Measurements from ENCODE around the gene DENND1A. TPM values are rescaled to one million over a fixed set of nuclear protein-coding genes. Genes with fewer than 3 reads are reported as not detected.

Gene DENND1A
- total RNA-seq, 1 donor: 35.6 TPM

DNA sequence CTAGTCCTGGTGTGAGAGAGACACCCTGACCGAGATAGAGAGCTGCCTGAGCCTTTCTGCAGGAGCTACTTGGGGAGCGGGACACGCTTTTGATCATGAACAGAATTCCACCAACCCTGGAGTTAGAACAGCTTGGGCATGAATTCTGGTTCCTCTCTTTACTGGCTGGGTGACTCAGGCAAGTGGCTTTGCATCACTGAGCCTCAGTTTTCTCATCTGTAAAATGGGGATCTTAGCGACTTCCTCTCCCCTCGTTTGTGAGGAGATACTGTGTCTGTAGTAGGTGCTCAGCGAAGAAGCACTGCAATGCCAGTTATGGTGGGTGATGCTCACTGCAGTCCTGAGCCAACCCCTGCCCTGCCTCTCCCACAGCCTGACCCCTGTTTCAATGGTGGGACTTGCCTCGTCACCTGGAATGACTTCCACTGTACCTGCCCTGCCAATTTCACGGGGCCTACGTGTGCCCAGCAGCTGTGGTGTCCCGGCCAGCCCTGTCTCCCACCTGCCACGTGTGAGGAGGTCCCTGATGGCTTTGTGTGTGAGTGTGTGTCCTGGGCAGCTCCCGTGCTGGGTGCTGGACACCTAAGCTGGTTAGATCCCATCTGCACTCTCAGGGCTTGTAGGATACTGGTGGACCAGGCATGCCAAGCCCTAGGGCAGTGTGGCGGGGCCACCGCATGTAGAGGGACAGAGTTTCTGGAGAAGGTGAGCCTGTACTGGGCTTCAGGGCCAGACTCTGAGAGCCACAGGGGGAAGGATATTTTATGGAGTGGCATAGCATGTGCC, 557.9 kb downstream of the DENND1A start:
- Histone ChIP-seq H3K4me3 (ENCODE audit: low read length) (no peak overlapping the region), H3K27me3 (ENCODE audit: insufficient read depth, low read length) (peaks cover 22% of the 10 kb centered on the region), H3K9me3 (ENCODE audit: low read depth, low read length) (no peaks in the 10 kb centered on the region), H3K4me1 (ENCODE audit: insufficient read depth, low read length) (no peaks in the 10 kb centered on the region)

DNA sequence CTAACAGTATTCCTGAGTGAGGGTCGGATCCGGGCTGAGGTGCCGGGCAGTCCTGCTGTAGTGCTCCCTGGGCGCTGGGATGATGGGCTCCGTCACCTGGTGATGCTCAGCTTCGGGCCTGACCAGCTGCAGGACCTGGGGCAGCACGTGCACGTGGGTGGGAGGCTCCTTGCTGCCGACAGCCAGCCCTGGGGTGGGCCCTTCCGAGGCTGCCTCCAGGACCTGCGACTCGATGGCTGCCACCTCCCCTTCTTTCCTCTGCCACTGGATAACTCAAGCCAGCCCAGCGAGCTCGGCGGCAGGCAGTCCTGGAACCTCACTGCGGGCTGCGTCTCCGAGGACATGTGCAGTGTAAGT, 558.7 kb downstream of the DENND1A start:
- Histone ChIP-seq H3K4me3 (ENCODE audit: low read length) (no peak overlapping the region), H3K27me3 (ENCODE audit: insufficient read depth, low read length) (peaks cover 22% of the 10 kb centered on the region), H3K9me3 (ENCODE audit: low read depth, low read length) (no peaks in the 10 kb centered on the region), H3K4me1 (ENCODE audit: insufficient read depth, low read length) (no peaks in the 10 kb centered on the region)

DNA sequence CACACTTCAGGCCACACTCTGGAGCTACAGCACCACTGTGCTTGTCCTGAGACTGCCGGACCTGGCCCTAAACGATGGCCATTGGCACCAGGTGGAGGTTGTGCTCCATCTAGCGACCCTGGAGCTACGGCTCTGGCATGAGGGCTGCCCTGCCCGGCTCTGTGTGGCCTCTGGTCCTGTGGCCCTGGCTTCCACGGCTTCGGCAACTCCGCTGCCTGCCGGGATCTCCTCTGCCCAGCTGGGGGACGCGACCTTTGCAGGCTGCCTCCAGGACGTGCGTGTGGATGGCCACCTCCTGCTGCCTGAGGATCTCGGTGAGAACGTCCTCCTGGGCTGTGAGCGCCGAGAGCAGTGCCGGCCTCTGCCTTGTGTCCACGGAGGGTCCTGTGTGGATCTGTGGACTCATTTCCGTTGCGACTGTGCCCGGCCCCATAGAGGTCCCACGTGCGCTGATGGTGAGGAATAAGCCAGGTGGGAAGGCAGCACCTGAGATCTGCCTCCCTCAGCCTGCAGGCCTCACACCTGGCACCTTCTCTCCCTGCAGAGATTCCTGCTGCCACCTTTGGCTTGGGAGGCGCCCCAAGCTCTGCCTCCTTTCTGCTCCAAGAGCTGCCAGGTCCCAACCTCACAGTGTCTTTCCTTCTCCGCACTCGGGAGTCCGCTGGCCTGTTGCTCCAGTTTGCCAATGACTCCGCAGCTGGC, 559.2 kb downstream of the DENND1A start:
- no peaks in the 10 kb centered on the region for H3K4me1 ChIP-seq (ENCODE audit: insufficient read depth, low read length)
- no peak overlapping the region for H3K4me3 ChIP-seq (ENCODE audit: low read length)
- H3K27me3 ChIP-seq (ENCODE audit: insufficient read depth, low read length): peaks cover 22% of the 10 kb centered on the region
- H3K9me3 ChIP-seq (ENCODE audit: low read depth, low read length): no peaks in the 10 kb centered on the region

DNA sequence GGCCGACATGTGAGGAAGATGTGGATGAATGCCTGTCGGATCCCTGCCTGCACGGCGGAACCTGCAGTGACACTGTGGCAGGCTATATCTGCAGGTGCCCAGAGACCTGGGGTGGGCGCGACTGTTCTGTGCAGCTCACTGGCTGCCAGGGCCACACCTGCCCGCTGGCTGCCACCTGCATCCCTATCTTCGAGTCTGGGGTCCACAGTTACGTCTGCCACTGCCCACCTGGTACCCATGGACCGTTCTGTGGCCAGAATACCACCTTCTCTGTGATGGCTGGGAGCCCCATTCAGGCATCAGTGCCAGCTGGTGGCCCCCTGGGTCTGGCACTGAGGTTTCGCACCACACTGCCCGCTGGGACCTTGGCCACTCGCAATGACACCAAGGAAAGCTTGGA, 559.8 kb downstream of the DENND1A start:
- Histone ChIP-seq H3K4me3 (ENCODE audit: low read length) (no peak overlapping the region), H3K9me3 (ENCODE audit: low read depth, low read length) (no peaks in the 10 kb centered on the region), H3K27me3 (ENCODE audit: insufficient read depth, low read length) (peaks cover 22% of the 10 kb centered on the region), H3K4me1 (ENCODE audit: insufficient read depth, low read length) (no peaks in the 10 kb centered on the region)

DNA sequence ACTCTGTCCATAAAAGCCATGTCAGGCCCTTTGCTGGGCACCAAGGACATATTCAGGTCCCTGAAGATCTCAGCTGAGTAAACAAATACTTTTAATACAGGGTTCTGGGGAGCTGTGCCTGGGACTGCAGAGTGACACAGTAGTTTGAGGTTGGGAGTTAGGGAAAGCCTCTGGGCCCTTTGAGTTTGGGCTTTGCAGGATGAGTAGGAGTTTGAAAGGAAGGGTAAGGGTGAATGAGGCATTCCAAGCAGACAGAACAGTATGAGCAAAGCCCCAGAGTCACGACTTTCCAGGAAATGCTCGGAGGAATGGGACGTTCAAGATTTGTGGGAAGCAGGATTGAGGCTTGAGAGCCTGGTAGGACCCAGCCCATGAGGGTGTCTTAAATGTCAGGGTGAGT, 560.6 kb downstream of the DENND1A start:
- H3K9me3 ChIP-seq (ENCODE audit: low read depth, low read length): no peaks in the 10 kb centered on the region
- no peak overlapping the region for H3K4me3 ChIP-seq (ENCODE audit: low read length)
- H3K4me1 ChIP-seq (ENCODE audit: insufficient read depth, low read length): no peaks in the 10 kb centered on the region
- H3K27me3 ChIP-seq (ENCODE audit: insufficient read depth, low read length): peaks cover 15% of the 10 kb centered on the region

DNA sequence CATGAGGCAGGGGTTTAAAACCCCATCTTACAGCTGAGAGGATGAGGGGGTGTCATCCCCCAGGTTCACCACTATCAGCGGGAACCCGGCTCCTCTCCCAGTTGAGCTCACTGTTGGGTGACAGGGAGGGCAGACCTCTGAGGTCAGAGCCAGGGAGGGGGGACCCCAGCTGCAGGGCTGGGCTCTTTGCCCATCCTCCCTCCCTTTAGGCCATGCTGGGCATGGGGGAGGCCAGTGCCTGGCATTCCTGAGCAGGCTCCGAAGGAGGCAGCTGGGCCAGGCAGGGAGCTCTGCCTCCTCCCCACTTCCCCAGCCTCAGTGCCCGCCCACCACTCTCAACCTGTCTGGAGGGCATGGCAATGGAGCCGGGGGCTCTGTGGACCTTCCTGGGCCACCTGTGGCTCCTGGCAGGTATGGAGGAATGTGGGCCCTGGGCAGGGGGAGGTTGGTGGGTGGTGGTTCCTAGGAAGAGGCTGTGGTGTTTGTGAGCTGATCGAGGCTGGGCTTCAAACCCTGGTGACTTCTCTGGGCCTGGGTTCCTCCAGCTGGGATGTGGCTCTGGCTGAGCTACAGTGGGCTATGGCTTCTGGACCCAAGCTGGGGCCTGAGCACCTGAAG, 561.3 kb downstream of the DENND1A start:
- no peaks in the 10 kb centered on the region for H3K9me3 ChIP-seq (ENCODE audit: low read depth, low read length)
- peaks cover 10% of the 10 kb centered on the region for H3K27me3 ChIP-seq (ENCODE audit: insufficient read depth, low read length)
- H3K4me1 ChIP-seq (ENCODE audit: insufficient read depth, low read length): no peaks in the 10 kb centered on the region
- H3K4me3 ChIP-seq (ENCODE audit: low read length): no peak overlapping the region

DNA sequence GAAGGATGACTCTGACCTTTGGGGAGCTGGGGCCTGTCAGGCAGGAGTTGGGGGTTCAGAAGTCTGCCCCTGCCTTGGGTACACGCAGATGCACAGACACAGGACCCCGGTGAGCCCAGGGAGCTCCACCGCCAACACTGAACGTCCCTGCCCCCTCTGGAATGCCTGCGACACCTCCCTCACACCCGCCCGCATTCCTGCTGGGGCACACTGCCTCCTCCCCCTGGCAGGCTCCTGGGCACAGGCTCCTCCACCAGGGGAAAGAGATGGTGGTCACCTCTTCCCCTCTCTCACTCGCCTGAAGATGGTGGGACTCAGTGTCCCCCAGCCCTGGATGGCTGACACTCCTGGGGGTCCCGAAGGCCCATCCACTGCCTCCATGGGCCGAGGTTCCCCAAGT, 561.9 kb downstream of the DENND1A start:
- Histone ChIP-seq H3K9me3 (ENCODE audit: low read depth, low read length) (no peaks in the 10 kb centered on the region), H3K27me3 (ENCODE audit: insufficient read depth, low read length) (peaks cover 10% of the 10 kb centered on the region), H3K4me1 (ENCODE audit: insufficient read depth, low read length) (no peaks in the 10 kb centered on the region), H3K4me3 (ENCODE audit: low read length) (no peak overlapping the region)

DNA sequence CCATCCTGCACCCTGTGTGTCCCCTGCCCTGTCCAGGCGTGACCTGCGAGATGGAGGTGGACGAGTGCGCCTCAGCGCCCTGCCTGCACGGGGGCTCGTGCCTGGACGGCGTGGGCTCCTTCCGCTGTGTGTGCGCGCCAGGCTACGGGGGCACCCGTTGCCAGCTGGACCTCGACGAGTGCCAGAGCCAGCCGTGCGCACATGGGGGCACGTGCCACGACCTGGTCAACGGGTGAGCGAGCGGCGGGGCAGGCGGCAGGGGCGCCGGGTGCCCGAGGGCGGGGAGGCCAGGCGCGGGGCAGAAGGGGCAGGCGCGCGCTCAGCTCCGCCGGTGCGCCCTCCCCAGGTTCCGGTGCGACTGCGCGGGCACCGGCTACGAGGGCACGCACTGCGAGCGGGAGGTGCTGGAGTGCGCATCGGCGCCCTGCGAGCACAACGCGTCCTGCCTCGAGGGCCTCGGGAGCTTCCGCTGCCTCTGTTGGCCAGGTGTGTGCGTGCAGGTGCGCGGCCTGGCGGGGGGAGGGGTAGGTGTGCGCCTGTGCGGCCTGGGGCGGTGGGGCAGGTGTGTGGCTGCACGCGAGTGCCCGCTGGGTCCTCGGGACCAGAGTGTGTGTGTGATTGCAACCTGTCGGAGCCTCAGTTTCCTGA, 563.9 kb downstream of the DENND1A start:
- Histone ChIP-seq H3K9me3 (ENCODE audit: low read depth, low read length) (no peaks in the 10 kb centered on the region), H3K27me3 (ENCODE audit: insufficient read depth, low read length) (no peaks in the 10 kb centered on the region), H3K4me1 (ENCODE audit: insufficient read depth, low read length) (no peaks in the 10 kb centered on the region), H3K4me3 (ENCODE audit: low read length) (no peak overlapping the region)

DNA sequence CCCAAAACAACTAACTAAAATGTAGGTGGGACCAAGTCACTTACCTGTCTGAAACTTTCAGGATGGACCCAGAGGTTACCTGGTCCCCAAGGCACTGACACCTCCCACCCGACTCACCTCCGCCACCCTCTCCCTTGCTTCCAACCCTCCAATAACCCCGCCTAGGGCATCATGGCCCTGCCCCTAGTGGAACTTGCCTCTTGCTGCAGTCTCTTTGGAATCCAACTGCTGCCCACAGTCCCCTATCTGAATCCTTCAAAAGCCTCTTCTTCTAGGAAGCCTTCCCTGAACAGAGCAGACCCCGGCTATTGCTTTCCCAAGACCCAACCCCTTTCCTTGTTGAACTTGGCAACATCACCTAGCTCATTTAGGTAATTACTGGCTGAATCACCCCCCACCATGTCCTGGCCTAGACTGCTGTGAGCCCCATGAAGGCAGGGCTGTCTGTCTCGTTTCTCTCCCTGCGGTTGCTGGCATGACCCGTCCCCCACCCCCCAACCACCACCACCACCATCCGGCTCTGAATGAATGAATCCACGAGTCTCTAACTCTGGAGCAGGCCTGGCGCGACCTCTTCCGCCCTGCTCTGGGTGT, 564.5 kb downstream of the DENND1A start:
- H3K4me3 ChIP-seq (ENCODE audit: low read length): no peak overlapping the region
- no peaks in the 10 kb centered on the region for H3K9me3 ChIP-seq (ENCODE audit: low read depth, low read length)
- no peaks in the 10 kb centered on the region for H3K4me1 ChIP-seq (ENCODE audit: insufficient read depth, low read length)
- no peaks in the 10 kb centered on the region for H3K27me3 ChIP-seq (ENCODE audit: insufficient read depth, low read length)

DNA sequence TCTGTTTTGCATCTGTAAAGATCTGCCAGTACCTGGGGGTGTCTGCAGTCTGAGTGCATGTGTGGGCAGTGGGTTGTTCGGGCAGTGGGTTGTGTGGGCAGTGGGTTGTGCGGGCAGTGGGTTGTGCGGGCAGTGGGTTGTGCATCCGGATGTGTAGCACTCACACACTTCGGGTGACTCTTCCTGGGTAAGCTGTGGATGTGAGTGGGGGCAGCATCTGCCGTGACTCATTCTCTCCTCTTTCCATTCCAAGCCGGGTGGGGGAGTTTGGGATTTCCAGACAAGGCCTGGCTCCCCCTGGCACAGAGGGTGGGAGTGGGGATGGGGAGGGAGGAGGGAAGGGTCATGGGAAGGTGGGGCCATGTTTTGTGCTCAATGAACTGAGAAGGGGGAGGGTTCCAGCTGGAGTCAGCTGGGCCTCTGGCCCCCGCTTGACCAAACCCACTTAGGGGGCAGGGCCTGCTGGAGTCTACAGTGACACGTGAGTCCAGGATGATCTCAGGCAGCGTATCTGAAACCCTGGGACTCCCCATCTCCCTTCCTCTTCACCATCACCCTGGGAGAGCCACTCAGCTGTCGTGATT, 565.6 kb downstream of the DENND1A start:
- Histone ChIP-seq H3K27me3 (ENCODE audit: insufficient read depth, low read length) (no peaks in the 10 kb centered on the region), H3K9me3 (ENCODE audit: low read depth, low read length) (no peaks in the 10 kb centered on the region), H3K4me3 (ENCODE audit: low read length) (no peak overlapping the region), H3K4me1 (ENCODE audit: insufficient read depth, low read length) (no peaks in the 10 kb centered on the region)

DNA sequence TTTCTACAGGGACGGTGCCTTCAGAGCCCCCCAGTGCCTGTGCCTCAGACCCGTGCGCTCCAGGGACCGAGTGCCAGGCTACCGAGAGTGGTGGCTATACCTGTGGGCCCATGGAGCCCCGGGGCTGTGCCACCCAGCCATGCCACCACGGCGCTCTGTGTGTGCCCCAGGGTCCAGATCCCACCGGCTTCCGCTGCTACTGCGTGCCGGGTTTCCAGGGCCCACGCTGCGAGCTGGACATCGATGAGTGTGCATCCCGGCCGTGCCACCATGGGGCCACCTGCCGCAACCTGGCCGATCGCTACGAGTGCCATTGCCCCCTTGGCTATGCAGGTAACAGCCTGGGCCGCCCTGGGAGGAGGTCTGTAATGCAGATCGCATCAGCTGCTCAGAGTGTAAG, 567.1 kb downstream of the DENND1A start:
- peaks cover 4% of the 10 kb centered on the region for H3K4me1 ChIP-seq (ENCODE audit: insufficient read depth, low read length)
- H3K9me3 ChIP-seq (ENCODE audit: low read depth, low read length): no peaks in the 10 kb centered on the region
- no peaks in the 10 kb centered on the region for H3K27me3 ChIP-seq (ENCODE audit: insufficient read depth, low read length)
- no peak overlapping the region for H3K4me3 ChIP-seq (ENCODE audit: low read length)

DNA sequence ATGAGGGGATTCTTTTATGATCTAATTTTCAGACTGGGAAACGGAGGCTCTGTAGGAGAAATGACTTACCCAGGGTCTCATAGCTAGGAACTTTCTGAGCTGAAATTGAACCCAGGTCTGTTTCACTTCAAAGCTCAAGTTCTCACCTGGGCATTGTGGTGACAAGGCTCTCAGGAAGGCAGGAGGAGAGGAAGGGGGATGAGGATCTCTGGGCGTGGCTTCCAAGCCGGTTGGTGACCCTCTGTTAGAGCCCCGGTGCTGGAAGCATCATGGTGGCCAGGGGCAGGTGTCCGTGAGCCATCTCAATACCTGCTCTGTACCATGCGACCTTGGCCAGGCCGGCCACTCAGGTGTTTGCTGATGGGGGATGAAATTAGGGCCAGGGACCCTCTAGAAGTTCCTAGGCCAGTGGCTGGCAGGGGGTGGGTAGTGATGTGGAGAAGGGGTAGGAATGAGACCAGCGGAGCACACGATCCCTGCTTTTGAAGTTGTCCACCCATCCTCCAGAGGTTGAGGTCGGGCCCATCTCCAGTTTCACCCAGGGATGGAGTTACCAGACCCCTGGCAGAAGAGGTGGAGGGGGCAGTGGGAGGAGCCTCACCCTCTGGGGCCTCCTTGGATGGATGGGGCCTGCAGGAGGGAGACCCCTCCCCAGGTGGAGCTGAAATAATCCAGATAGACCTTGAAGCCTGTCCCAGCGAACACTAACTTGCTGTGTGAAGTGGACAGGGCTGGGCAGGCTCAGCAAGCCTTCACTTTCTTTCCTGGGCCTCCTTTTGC, 568.0 kb downstream of the DENND1A start:
- Histone ChIP-seq H3K9me3 (ENCODE audit: low read depth, low read length) (no peaks in the 10 kb centered on the region), H3K27me3 (ENCODE audit: insufficient read depth, low read length) (no peaks in the 10 kb centered on the region), H3K4me1 (ENCODE audit: insufficient read depth, low read length) (peaks cover 4% of the 10 kb centered on the region), H3K4me3 (ENCODE audit: low read length) (no peak overlapping the region)

DNA sequence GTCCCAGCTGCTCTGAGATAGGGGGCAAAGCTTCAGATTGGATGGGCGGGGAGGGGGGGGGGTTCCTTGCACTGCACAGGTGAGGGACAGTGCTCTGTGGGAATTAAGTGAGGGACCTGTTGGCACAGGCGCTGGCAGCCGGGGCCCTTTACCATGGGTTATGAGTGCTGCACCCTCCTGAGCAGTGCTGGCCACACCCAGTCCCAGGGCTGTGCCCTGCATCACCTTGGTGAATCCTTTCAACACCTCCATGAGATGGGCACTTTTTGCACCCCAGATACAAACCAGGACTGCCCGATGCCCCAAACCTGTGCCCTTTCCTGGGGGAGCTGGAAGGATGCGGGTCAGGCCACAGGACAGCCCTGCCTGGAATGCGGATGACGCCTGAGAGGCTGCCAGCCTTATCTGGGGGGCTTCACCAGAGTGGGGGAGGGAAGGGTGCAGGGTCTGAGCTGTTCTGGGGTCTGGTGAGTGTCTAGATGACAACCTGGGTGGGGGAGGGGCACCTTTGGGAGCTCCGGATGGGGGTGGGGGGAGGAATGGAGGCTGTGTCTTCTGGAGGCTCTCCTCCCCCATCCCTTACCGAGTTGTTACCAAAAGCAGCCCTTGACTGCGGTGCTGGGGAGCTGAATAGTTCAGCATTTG, 568.7 kb downstream of the DENND1A start:
- Histone ChIP-seq H3K4me1 (ENCODE audit: insufficient read depth, low read length) (peaks cover 4% of the 10 kb centered on the region), H3K9me3 (ENCODE audit: low read depth, low read length) (no peaks in the 10 kb centered on the region), H3K4me3 (ENCODE audit: low read length) (no peak overlapping the region), H3K27me3 (ENCODE audit: insufficient read depth, low read length) (no peaks in the 10 kb centered on the region)
